GM12892 (cell line): ENCODE data around the gene FAM25A.
"Not testable (repeated sequence)": the region's sequence is repeated elsewhere in the genome, so short reads cannot be mapped to it uniquely, and the experiment has no call there.

Experiments
- POLR2A ChIP-seq: IDR thresholded peaks from 2 replicates; pipeline ENCODE4 v1.6.1; 2011; ENCODE audit warnings: low read depth, low read length, control low read depth
- POLR2AphosphoS5 ChIP-seq: IDR thresholded peaks from 2 replicates; pipeline ENCODE4 v1.6.1; 2011; ENCODE audit warnings: low read depth, low read length, control low read depth

GRCh38 chr10:87018127-87018526, 2.0 kb upstream of the FAM25A start:
- TF ChIP-seq POLR2A, POLR2AphosphoS5: not testable (repeated sequence)
